Endothelial cell of umbilical vein (primary cell): Measurements from ENCODE around the gene OPCML. TPM values are rescaled to one million over a fixed set of nuclear protein-coding genes. Genes with fewer than 3 reads are reported as not detected.

ENCODE experiments used
- BruUV-seq: library from RNA; stranded (reverse); fragments of 400-500 nt; replicated peaks from 2 replicates; lab custom pipeline; 2021; lab: Mats Ljungman, UMichigan
- CTCF ChIA-PET: fragments of 300-600, 350-600 bp; sonication (Branson Sonifier 250); formaldehyde crosslinking; loops from one replicate; lab custom pipeline; 2021; ENCODE audit warnings: antibody characterized with exemption, inconsistent platforms; lab: Charles Lee
- POLR2A ChIA-PET: fragments of 300-600, 350-600 bp; sonication (Branson Sonifier 250); formaldehyde crosslinking; loops from one replicate; lab custom pipeline; 2021; ENCODE audit warnings: antibody characterized with exemption, inconsistent platforms; lab: Charles Lee
- DNase-seq: peaks from one replicate; pipeline ENCODE4 v3.0.0-alpha.2; 2011; ENCODE audit warnings: low read depth, low spot score
- FAIRE-seq: peaks from 2 replicates; lab custom pipeline; 2011; peaks lifted over from hg19 to GRCh38; lab: Jason Lieb, UNC
- H2AFZ ChIP-seq: 2 replicates; pipeline ENCODE4 v1.6.0; 2012; ENCODE audit warnings: low read depth, low read length, control low read depth, inconsistent platforms
- H3K27ac ChIP-seq: 2 replicates; pipeline ENCODE4 v1.5.1; 2011; ENCODE audit warnings: low read depth, mild to moderate bottlenecking, control low read depth, low read length, moderate library complexity; ENCODE audit not compliant: insufficient read depth
- H3K27me3 ChIP-seq, 2 experiments: 2 replicates each; pipeline versions ENCODE4 v1.6.0 to v1.6.1; 2011; ENCODE audit warnings: low read length in 2 of 2, mixed read lengths in 1 of 2; ENCODE audit not compliant: control insufficient read depth in 2 of 2, insufficient read depth in 2 of 2
- H3K36me3 ChIP-seq, 2 experiments: 2 replicates in 1 of 2; 3 replicates in 1 of 2; pipeline ENCODE4 v1.5.1; 2011; ENCODE audit warnings: low read length in 2 of 2, mild to moderate bottlenecking in 1 of 2, moderate library complexity in 1 of 2; ENCODE audit not compliant: control insufficient read depth in 2 of 2, insufficient read depth in 2 of 2; ENCODE audit errors: extremely low read depth in 1 of 2
- H3K4me1 ChIP-seq: 3 replicates; pipeline ENCODE4 v1.5.1; 2011; ENCODE audit warnings: mild to moderate bottlenecking, low read length; ENCODE audit not compliant: control insufficient read depth, insufficient read depth; ENCODE audit errors: extremely low read depth
- H3K4me2 ChIP-seq: 2 replicates; pipeline ENCODE4 v1.6.1; 2011; ENCODE audit warnings: low read length, control low read depth, mixed read lengths; ENCODE audit not compliant: insufficient read depth
- H3K4me3 ChIP-seq, 3 experiments: fragments of 200-600 bp in 1 of 3; sonication (generic), shearing (Covaris generic) in 1 of 3; replicated peaks in 1 of 3; 2 replicates each; pipeline ENCODE4 v1.5.1; 2011 to 2016; ENCODE audit warnings: control low read depth in 3 of 3, low read length in 3 of 3, mild to moderate bottlenecking in 2 of 3, inconsistent platforms in 1 of 3, low read depth in 1 of 3, moderate library complexity in 1 of 3; ENCODE audit not compliant: insufficient read depth in 1 of 3
- H3K79me2 ChIP-seq: 2 replicates; pipeline ENCODE4 v1.6.0; 2012; ENCODE audit warnings: low read length, inconsistent platforms; ENCODE audit not compliant: control insufficient read depth, insufficient read depth
- H3K9ac ChIP-seq: replicated peaks from 2 replicates; pipeline ENCODE3; 2011; ENCODE audit warnings: low read length, control low read depth; ENCODE audit not compliant: insufficient read depth; ENCODE audit errors: extremely low read depth
- H3K9me1 ChIP-seq: replicated peaks from 3 replicates; pipeline ENCODE4 v1.6.0; 2011; ENCODE audit warnings: mild to moderate bottlenecking, low read length; ENCODE audit not compliant: control insufficient read depth, insufficient read depth; ENCODE audit errors: extremely low read depth
- H3K9me3 ChIP-seq: replicated peaks from 2 replicates; pipeline ENCODE4 v1.5.1; 2012; ENCODE audit warnings: low read length, inconsistent platforms; ENCODE audit not compliant: control insufficient read depth, insufficient read depth
- H4K20me1 ChIP-seq: replicated peaks from 2 replicates; pipeline ENCODE3; 2011; ENCODE audit warnings: mild to moderate bottlenecking, low read length; ENCODE audit not compliant: control insufficient read depth, insufficient read depth; ENCODE audit errors: extremely low read depth
- CTCF ChIP-seq, 2 donors: IDR thresholded peaks; 1 replicate in 1 of 2; 2 replicates in 1 of 2; pipeline ENCODE4 v1.5.1; 2011; ENCODE audit warnings: low read length in 2 of 2, mild to moderate bottlenecking in 2 of 2, moderate library complexity in 2 of 2, control low read depth in 1 of 2, inconsistent platforms in 1 of 2, low read depth in 1 of 2; ENCODE audit not compliant: insufficient read depth in 1 of 2; ENCODE audit errors: extremely low read depth in 1 of 2
- EZH2 ChIP-seq: IDR thresholded peaks from 2 replicates; pipeline ENCODE4 v1.6.1; 2012; ENCODE audit warnings: borderline replicate concordance, low read depth, mild to moderate bottlenecking, moderate library complexity, low read length, inconsistent platforms; ENCODE audit not compliant: severe bottlenecking
- FOS ChIP-seq: IDR thresholded peaks from 2 replicates; pipeline ENCODE4 v1.6.1; 2011; ENCODE audit warnings: mild to moderate bottlenecking, low read length, moderate library complexity, borderline replicate concordance; ENCODE audit not compliant: insufficient read depth
- GATA2 ChIP-seq: IDR thresholded peaks from 2 replicates; pipeline ENCODE4 v1.7.0; 2011; ENCODE audit warnings: low read depth, mild to moderate bottlenecking, moderate library complexity, mixed read lengths, low read length; ENCODE audit not compliant: insufficient read length, insufficient read depth
- JUN ChIP-seq: IDR thresholded peaks from 2 replicates; pipeline ENCODE4 v1.6.1; 2011; ENCODE audit warnings: borderline replicate concordance, low read depth; ENCODE audit not compliant: insufficient read length, insufficient read depth
- MAX ChIP-seq: IDR thresholded peaks from 2 replicates; pipeline ENCODE4 v1.6.1; 2011; ENCODE audit not compliant: insufficient read depth, insufficient read length
- MYC ChIP-seq: IDR thresholded peaks from one replicate; pipeline ENCODE4 v1.6.1; 2011; ENCODE audit warnings: mild to moderate bottlenecking, low read depth, low read length
- POLR2A ChIP-seq: IDR thresholded peaks from 2 replicates; pipeline ENCODE4 v1.6.1; 2012; ENCODE audit warnings: low read depth, mild to moderate bottlenecking, control low read depth, low read length
- POLR2AphosphoS5 ChIP-seq: IDR thresholded peaks from 2 replicates; pipeline ENCODE4 v1.6.1; 2012; ENCODE audit warnings: low read depth, mild to moderate bottlenecking, control low read depth, low read length, moderate library complexity; ENCODE audit not compliant: insufficient read depth
- dilution Hi-C: fragments of 300-500 bp; cut with MboI; formaldehyde crosslinking; loops from one replicate; pipeline ENCODE4 v1.15.0; 2019; ENCODE audit warnings: low sequenced_read_pairs; ENCODE audit not compliant: extremely low pct_ligation_motif_present
- intact Hi-C: fragments of 100-400 bp; cut with micrococcal nuclease; formaldehyde crosslinking; loops from one replicate; pipeline ENCODE4 v1.10.0; 2022
- polyA plus RNA-seq, 4 experiments: library from polyadenylated mRNA; depleted of rRNA in 3 of 4; stranded (reverse) in 3 of 4; unstranded in 1 of 4; fragments of >200 nt; gene quantifications; 2 replicates each; pipeline versions ENCODE4 v1.2.1 to v1.2.3, GENCODE V29; 2011 to 2012; ENCODE audit warnings: missing spikeins in 1 of 4
- total RNA-seq: library from RNA; stranded (reverse); gene quantifications from 2 replicates; pipeline ENCODE4 v1.2.3, GENCODE V29; 2021

OPCML gene
- total and polyA plus RNA-seq, 2 donors (not counting 3 experiments of a cell fraction or from before 2014, with no cell fraction given), result not detected

- H3K9me3 ChIP-seq, result peaks cover 3% of the 10 kb centered on the region
- dilution Hi-C loops (no loop called here), intact Hi-C loops (no loop called here)
- FAIRE-seq (no peak), DNase-seq (no peak)
- no peaks in the 10 kb centered on the region for H3K4me1 ChIP-seq
- H4K20me1 ChIP-seq, result no peaks in the 10 kb centered on the region
- H3K9ac ChIP-seq, result no peak overlapping the region
- H2AFZ ChIP-seq, result no peak overlapping the region
- BruUV-seq, result no TSS peak
- no peaks in the 10 kb centered on the region for H3K9me1 ChIP-seq
- no peaks in the 10 kb centered on the region for H3K27me3 ChIP-seq
- TF ChIP-seq POLR2AphosphoS5 (no peak), POLR2A (no peak), CTCF (IDR thresholded peaks at IDR 0.05; ENCODE audit: extremely low read depth in 1 of 2, insufficient read depth in 1 of 2, low read depth in 1 of 2, low read length in 2 of 2) (no peak), MYC (no peak), MAX (no peak), EZH2 (no peak), GATA2 (no peak), JUN (no peak), FOS (no peak)
- H3K4me3 ChIP-seq, result no peak overlapping the region
- POLR2A ChIA-PET, result no interaction called here
- H3K36me3 ChIP-seq, result no peaks in the 10 kb centered on the region
- CTCF ChIA-PET, result no interaction called here
- no peak overlapping the region for H3K4me2 ChIP-seq
- H3K79me2 ChIP-seq, result no peaks in the 10 kb centered on the region
- no peak overlapping the region for H3K27ac ChIP-seq
Measured at GRCh38 chr11:133386852-133387251, 145.4 kb downstream of the OPCML start.
